Heart left ventricle (tissue), 16 donors: ENCODE data around the gene TCFL5. TPM values are rescaled to one million over a fixed set of nuclear protein-coding genes. Genes with fewer than 3 reads are reported as not detected.

ENCODE experiments used
- ATAC-seq, 4 donors: fragments of 200-7000 bp; cut with Tn5 transposase; one replicate each; pipeline ENCODE4 v1.9.1; 2020 to 2022; ENCODE audit warnings: moderate library complexity in 4 of 4, mild to moderate bottlenecking in 3 of 4, moderate number of reproducible peaks in 1 of 4
- DNase-seq, 5 donors: peaks; one replicate each; pipeline ENCODE4 v3.0.0-alpha.2; 2020
- H3K27ac ChIP-seq, 12 donors: fragments of 200-600 bp; sonication (generic) in 4 of 12; one replicate each; pipeline versions ENCODE4 v1.5.0 to v1.8.0; 2016 to 2022; ENCODE audit warnings: mild to moderate bottlenecking in 2 of 12
- H3K27me3 ChIP-seq, 9 donors: fragments of 200-600 bp; sonication (generic) in 2 of 9; one replicate each; pipeline versions ENCODE4 v1.5.1 to v1.8.0; 2016 to 2022; ENCODE audit warnings: mild to moderate bottlenecking in 3 of 9
- H3K36me3 ChIP-seq, 9 donors: fragments of 200-600 bp; sonication (generic) in 2 of 9; one replicate each; pipeline versions ENCODE4 v1.5.0 to v1.8.0; 2018 to 2022; ENCODE audit warnings: mild to moderate bottlenecking in 2 of 9
- H3K4me1 ChIP-seq, 12 donors: fragments of 200-600 bp; sonication (generic) in 4 of 12; one replicate each; pipeline versions ENCODE4 v1.5.0 to v1.8.0; 2016 to 2022; ENCODE audit warnings: mild to moderate bottlenecking in 3 of 12
- H3K4me3 ChIP-seq, 12 donors: fragments of 200-600 bp; sonication (generic) in 4 of 12; one replicate each; pipeline versions ENCODE4 v1.5.0 to v1.8.0; 2017 to 2022; ENCODE audit warnings: mild to moderate bottlenecking in 9 of 12, moderate library complexity in 4 of 12
- H3K9me3 ChIP-seq, 12 donors: fragments of 200-600 bp; sonication (generic) in 4 of 12; one replicate each; pipeline versions ENCODE4 v1.5.0 to v1.8.0; 2016 to 2022; ENCODE audit warnings: mild to moderate bottlenecking in 1 of 12
- POLR2A ChIP-seq, 2 donors: fragments of 450-650 bp; IDR thresholded peaks; one replicate each; pipeline ENCODE4 v1.6.1; 2017; ENCODE audit warnings: antibody characterized with exemption in 2 of 2, mild to moderate bottlenecking in 2 of 2, moderate library complexity in 2 of 2
- WGBS, 4 donors: extraction: QIAGEN DNeasy Blood & Tissue Kit in 2 of 4; methylation state at CpG; one replicate each; pipeline versions ENCODE4 v1.1.5 to v1.1.7; 2013 to 2018; 5-methylcytosine and 5-hydroxymethylcytosine counted together
- intact Hi-C, 10 donors: fragments of 100-400 bp; cut with DNase I; formaldehyde crosslinking; loops; one replicate each; pipeline versions ENCODE4 v1.11.1 to v1.14.2; 2022
- polyA plus RNA-seq, 2 donors: library from polyadenylated mRNA; stranded (reverse); fragments of 200-250 nt; gene quantifications; one replicate each; pipeline ENCODE4 v1.2.3, GENCODE V29; 2013
- total RNA-seq, 9 donors: library from RNA; depleted of rRNA in 2 of 9; stranded (reverse); fragments of >200 nt in 2 of 9; fragmentation: NEBNext Ultra II Directional in 3 of 9; extraction: Animal tissue kit (Norgen Biotek cat#: 25700) in 3 of 9; gene quantifications; one replicate each; pipeline versions ENCODE4 v1.1.0 to v1.2.4, GENCODE V29; 2016 to 2023
- TF ChIP-seq, protein P1 (sequence below), 12 donors: fragments of 200-600 bp; sonication (generic) in 4 of 12; IDR thresholded peaks; one replicate each; pipeline versions ENCODE4 v1.5.0 to v1.8.0; 2018 to 2022; ENCODE audit warnings: antibody characterized with exemption in 12 of 12, mild to moderate bottlenecking in 5 of 12
- donor health status: ischemic (EF 13 %, LVEDD 7.1; RV severe dilation, severe dysfunction).
- donor health status: healthy with polysubstance abuse.
- donor health status: DM: no; HTN: yes; CAD: no.
- donor health status: DM: no; HTN: no; CAD: no.
- donor health status: ischemic (EF 25% LVEDD 6.9; RV normal size, moderate dysfunction).
- donor health status: ischemic (EF 25% LVEDD 5.7; RV mildly dilated, moderate dysfunction).
- donor health status: healthy.
- donor health status: DM: yes; HTN: yes; CAD: no.
- donor health status: ischemic (EF 35%, LVEDD 5.7; RV mildly dilated, moderate dysfunction).
- donor health status: nonischemic (EF 11% LVEDD 7.7; RV severe dilation, severe dysfunction).
- donor health status: DM: yes; HTN: yes; CAD: no.
- donor health status: PGD.
- donor health status: ischemic (EF 29% LVEDD 5.4; RV normal size, mild dysfunction).
- donor health status: nonischemic (EF 23%, LVEDD 6.1; RV moderate dilation, normal function).

Gene TCFL5
- total and polyA plus RNA-seq, 11 donors = 2.5 to 8.2 (median 5.9) TPM

DNA sequence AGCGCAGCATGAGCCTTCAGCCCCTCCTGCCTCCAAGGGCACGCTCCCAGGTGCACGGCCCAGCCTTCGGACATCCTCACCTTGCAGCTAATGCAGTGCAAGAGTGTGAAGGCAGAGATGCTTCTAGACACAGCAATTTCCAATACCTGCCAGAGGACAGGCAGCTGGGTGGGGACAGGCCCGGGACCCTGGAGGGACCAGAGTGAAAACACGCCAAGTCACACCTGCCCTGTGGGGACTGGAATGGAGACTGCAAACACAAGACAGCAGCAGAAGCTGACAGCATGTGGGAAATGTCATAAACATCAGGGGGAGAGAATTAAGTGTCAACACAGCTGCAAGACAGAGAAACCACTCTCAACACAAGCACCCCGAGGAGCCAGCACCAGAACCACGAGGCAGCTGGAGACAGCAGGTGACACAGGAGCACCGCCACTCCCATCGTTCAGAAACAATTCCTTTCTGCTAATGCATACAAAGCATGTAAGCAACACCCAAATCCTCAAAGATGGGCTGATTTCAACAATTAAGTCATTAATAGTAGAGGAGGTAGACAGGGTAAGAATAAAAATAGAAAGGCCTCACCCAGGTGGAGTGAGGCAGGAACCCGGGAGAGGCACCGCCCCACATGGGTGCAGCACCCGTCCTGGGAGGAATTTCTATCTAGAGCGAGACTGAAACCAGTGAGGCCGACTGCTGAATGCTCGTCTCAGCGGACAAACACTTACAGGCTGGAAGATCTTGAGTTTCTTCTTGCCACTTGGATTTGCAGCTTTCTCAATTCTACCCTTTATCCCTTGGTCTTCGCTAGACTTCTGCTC is 47.6 kb upstream of the TCFL5 start:
- no peak for TF ChIP-seq POLR2A (IDR thresholded peaks at IDR 0.05)
- TF ChIP-seq, protein P1, sequence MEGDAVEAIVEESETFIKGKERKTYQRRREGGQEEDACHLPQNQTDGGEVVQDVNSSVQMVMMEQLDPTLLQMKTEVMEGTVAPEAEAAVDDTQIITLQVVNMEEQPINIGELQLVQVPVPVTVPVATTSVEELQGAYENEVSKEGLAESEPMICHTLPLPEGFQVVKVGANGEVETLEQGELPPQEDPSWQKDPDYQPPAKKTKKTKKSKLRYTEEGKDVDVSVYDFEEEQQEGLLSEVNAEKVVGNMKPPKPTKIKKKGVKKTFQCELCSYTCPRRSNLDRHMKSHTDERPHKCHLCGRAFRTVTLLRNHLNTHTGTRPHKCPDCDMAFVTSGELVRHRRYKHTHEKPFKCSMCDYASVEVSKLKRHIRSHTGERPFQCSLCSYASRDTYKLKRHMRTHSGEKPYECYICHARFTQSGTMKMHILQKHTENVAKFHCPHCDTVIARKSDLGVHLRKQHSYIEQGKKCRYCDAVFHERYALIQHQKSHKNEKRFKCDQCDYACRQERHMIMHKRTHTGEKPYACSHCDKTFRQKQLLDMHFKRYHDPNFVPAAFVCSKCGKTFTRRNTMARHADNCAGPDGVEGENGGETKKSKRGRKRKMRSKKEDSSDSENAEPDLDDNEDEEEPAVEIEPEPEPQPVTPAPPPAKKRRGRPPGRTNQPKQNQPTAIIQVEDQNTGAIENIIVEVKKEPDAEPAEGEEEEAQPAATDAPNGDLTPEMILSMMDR (IDR thresholded peaks at IDR 0.05) = no peak
- Histone ChIP-seq H3K9me3 (no peaks in the 10 kb centered on the region), H3K36me3 (peaks cover 9 to 99% (median 94%) of the 10 kb centered on the region in 9 donors), H3K4me3 (no peak overlapping the region), H3K27ac (no peak overlapping the region), H3K27me3 (no peaks in the 10 kb centered on the region), H3K4me1 (peaks cover 0 to 38% (median 22%) of the 10 kb centered on the region in 12 donors)
- ATAC-seq (no peak), DNase-seq (no peak)
- 85 to 88% (median 86%) methylated on average over 18 of the region's 18 CpGs for WGBS, 4 donors
- intact Hi-C loops = loop anchor here in 1 of 10 donors (10.0 kb wide), 1 partner anchor 96 kb away; the partner anchor contains the start of gene BHLHE23

DNA sequence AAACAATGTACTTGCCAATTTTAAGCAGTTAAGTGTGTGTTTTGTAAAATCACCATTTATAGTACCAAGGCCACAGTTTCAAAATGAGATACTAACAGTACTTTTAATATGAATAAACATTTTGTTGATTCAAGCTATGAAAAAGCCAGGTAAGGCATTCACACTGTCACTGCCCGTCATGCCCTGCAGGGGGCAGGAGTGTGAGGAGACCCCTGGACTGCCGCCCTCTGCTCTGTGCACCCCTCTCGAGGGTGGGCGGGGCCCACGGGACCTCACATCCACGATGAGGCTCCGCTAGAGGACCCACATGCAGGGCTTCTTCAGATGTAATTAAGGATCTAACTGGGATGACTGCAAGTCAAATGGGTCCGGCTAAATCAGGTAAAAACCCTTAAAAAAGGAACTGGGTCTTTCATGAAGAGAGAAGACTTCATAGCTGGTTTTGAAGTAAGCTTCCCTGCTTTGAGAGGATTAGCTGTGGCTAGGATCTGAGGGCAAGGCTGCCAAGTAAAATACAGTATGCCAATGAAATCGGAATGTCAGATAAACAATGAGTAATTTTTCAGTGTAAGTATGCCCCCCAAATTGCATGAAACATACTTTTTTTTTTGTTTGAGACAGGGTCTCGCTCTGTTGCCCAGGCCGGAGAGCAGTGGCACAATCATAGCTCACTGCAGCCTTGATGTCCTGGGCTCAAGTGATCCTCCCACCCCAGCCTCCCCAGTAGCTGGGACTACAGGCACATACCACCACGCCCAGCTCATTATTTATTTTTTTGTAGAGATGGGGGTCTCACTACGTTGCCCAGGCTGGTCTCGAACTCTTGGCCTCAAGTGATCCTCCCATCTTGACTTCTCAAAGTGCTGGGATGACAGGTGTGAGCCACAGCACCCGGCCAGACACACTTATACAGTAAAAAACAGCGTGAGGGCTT is 46.0 kb upstream of the TCFL5 start:
- H3K27me3 ChIP-seq = no peaks in the 10 kb centered on the region

GRCh38 chr20:62906647-62907375 is 45.2 kb upstream of the TCFL5 start:
- no peak overlapping the region for H3K4me3 ChIP-seq

More for the DNA sequence above, 46.0 kb upstream of the TCFL5 start:
- Histone ChIP-seq H3K4me1 (peaks cover 0 to 22% (median 6%) of the 10 kb centered on the region in 12 donors), H3K9me3 (no peaks in the 10 kb centered on the region), H3K27ac (no peak overlapping the region), H3K4me3 (no peak overlapping the region), H3K36me3 (peaks cover 12 to 100% (median 100%) of the 10 kb centered on the region in 9 donors)
- WGBS, 4 donors = 70 to 76% (median 73%) methylated on average over 16 of the region's 16 CpGs
- TF ChIP-seq POLR2A (IDR thresholded peaks at IDR 0.05) = no peak
- TF ChIP-seq, protein P1 (IDR thresholded peaks at IDR 0.05) = peak in 10 of 12 donors; percentile 12 to 45 (median 33)
- intact Hi-C loops = loop anchor here in 1 of 10 donors (10.0 kb wide), 1 partner anchor 97 kb away; the partner anchor contains the start of gene BHLHE23
- DNase-seq (no peak), ATAC-seq (no peak)

More at GRCh38 chr20:62906647-62907375, 45.2 kb upstream of the TCFL5 start:
- Histone ChIP-seq H3K27me3 (no peaks in the 10 kb centered on the region), H3K4me1 (peaks cover 0 to 17% (median 4%) of the 10 kb centered on the region in 12 donors), H3K36me3 (peaks cover 12 to 100% (median 99%) of the 10 kb centered on the region in 9 donors), H3K27ac (no peak overlapping the region), H3K9me3 (no peaks in the 10 kb centered on the region)
- ATAC-seq (no peak), DNase-seq (no peak)
- TF ChIP-seq, protein P1 (IDR thresholded peaks at IDR 0.05) = no peak
- TF ChIP-seq POLR2A (IDR thresholded peaks at IDR 0.05) = no peak
- intact Hi-C loops = loop anchor here in 1 of 10 donors (10.0 kb wide), 1 partner anchor 98 kb away; the partner anchor contains the start of gene BHLHE23
- WGBS, 4 donors = 88 to 93% (median 93%) methylated on average over 30 to 31 of the region's 31 CpGs
